H1 (cell line): ENCODE results near the gene SCG5. TPM values are rescaled to one million over a fixed set of nuclear protein-coding genes. Genes with fewer than 3 reads are reported as not detected.
A peak's percentile ranks its signal among the peaks of the same experiment; 100 is the strongest.

Source experiments
- CTCF ChIA-PET: fragments of 300-600 bp; sonication (Branson Sonifier 250); formaldehyde crosslinking; loops from one replicate; lab custom pipeline; 2021; ENCODE audit not compliant: partially characterized antibody; lab: Charles Lee
- POLR2A ChIA-PET: fragments of 300-600 bp; sonication (Branson Sonifier 250); formaldehyde crosslinking; loops from one replicate; lab custom pipeline; 2021; ENCODE audit warnings: inconsistent platforms; ENCODE audit not compliant: partially characterized antibody; lab: Charles Lee
- DNase-seq, 2 experiments: peaks; one replicate each; pipeline versions ENCODE4 v3.0.0 to v3.0.0-alpha.2; 2010 to 2022; ENCODE audit warnings: low spot score in 2 of 2, low read depth in 1 of 2, mixed read lengths in 1 of 2
- FAIRE-seq: peaks from 2 replicates; lab custom pipeline; 2011; peaks lifted over from hg19 to GRCh38; lab: Jason Lieb, UNC
- H2AFZ ChIP-seq: 2 replicates; pipeline ENCODE4 v1.8.1; 2012; ENCODE audit warnings: low read length, inconsistent platforms
- H2AK5ac ChIP-seq: 2 replicates; pipeline ENCODE4 v1.6.1; 2013; ENCODE audit warnings: low read depth, low read length
- H2BK120ac ChIP-seq: replicated peaks from 2 replicates; pipeline ENCODE3; 2013; ENCODE audit warnings: low read depth, low read length, inconsistent platforms
- H2BK12ac ChIP-seq: 2 replicates; pipeline ENCODE4 v1.6.1; 2013; ENCODE audit warnings: low read depth, low read length
- H2BK15ac ChIP-seq: 2 replicates; pipeline ENCODE4 v1.6.1; 2013; ENCODE audit warnings: low read length
- H2BK20ac ChIP-seq: 2 replicates; pipeline ENCODE4 v1.6.1; 2013; ENCODE audit warnings: low read length
- H2BK5ac ChIP-seq: 2 replicates; pipeline ENCODE4 v1.6.1; 2013; ENCODE audit warnings: low read depth, low read length
- H3K14ac ChIP-seq: 2 replicates; pipeline ENCODE4 v1.6.1; 2013; ENCODE audit warnings: inconsistent platforms; ENCODE audit not compliant: insufficient read length
- H3K18ac ChIP-seq: 2 replicates; pipeline ENCODE4 v1.6.1; 2013; ENCODE audit warnings: low read length; ENCODE audit errors: extremely low read depth
- H3K23ac ChIP-seq: 2 replicates; pipeline ENCODE4 v1.6.1; 2013; ENCODE audit warnings: inconsistent platforms; ENCODE audit not compliant: insufficient read length
- H3K23me2 ChIP-seq: 2 replicates; pipeline ENCODE4 v1.6.1; 2013; ENCODE audit warnings: low read depth, low read length
- H3K27ac ChIP-seq: 2 replicates; pipeline ENCODE4 v1.6.1; 2011; ENCODE audit warnings: low read depth, low read length, inconsistent platforms
- H3K27me3 ChIP-seq, 4 experiments: replicated peaks in 1 of 4; 1 replicate in 1 of 4; 2 replicates in 3 of 4; pipeline versions ENCODE4 v1.6.1 to v1.8.1; 2011 to 2013; ENCODE audit warnings: low read length in 3 of 4, mild to moderate bottlenecking in 3 of 4, inconsistent platforms in 2 of 4, mixed read lengths in 2 of 4, moderate library complexity in 1 of 4; ENCODE audit not compliant: control insufficient read depth in 3 of 4, insufficient read depth in 3 of 4; ENCODE audit errors: extremely low read depth in 1 of 4
- H3K36me3 ChIP-seq, 4 experiments: 2 replicates each; pipeline versions ENCODE4 v1.6.1 to v1.8.1; 2011 to 2013; ENCODE audit warnings: mild to moderate bottlenecking in 4 of 4, low read length in 3 of 4, moderate library complexity in 2 of 4, control low read depth in 1 of 4, inconsistent platforms in 1 of 4; ENCODE audit not compliant: insufficient read depth in 4 of 4, control insufficient read depth in 2 of 4
- H3K4ac ChIP-seq: replicated peaks from 2 replicates; pipeline ENCODE3; 2013; ENCODE audit warnings: low read length, low read depth, mixed read lengths, inconsistent platforms; ENCODE audit not compliant: insufficient read length
- H3K4me1 ChIP-seq, 4 experiments: replicated peaks in 1 of 4; 1 replicate in 1 of 4; 2 replicates in 3 of 4; pipeline versions ENCODE4 v1.6.1 to v1.8.1; 2011 to 2013; ENCODE audit warnings: low read length in 3 of 4, inconsistent platforms in 2 of 4, mixed read lengths in 1 of 4; ENCODE audit not compliant: insufficient read depth in 4 of 4, control insufficient read depth in 3 of 4
- H3K4me2 ChIP-seq, 2 experiments: 2 replicates each; pipeline versions ENCODE4 v1.6.1 to v1.8.1; 2011 to 2013; ENCODE audit warnings: low read depth in 2 of 2, low read length in 2 of 2, control low read depth in 1 of 2, inconsistent platforms in 1 of 2, mild to moderate bottlenecking in 1 of 2; ENCODE audit not compliant: insufficient read depth in 1 of 2
- H3K4me3 ChIP-seq, 4 experiments: fragments of 200-600, 300-600 bp in 1 of 4; sonication (generic), shearing (Covaris generic), sonication (Bioruptor Twin) in 1 of 4; 2 replicates each; pipeline versions ENCODE4 v1.5.1 to v1.8.1; 2011 to 2016; ENCODE audit warnings: low read length in 4 of 4, low read depth in 3 of 4, control low read depth in 2 of 4, inconsistent platforms in 2 of 4, mild to moderate bottlenecking in 2 of 4, mixed read lengths in 1 of 4, moderate library complexity in 1 of 4; ENCODE audit not compliant: insufficient read depth in 2 of 4; ENCODE audit errors: extremely low read depth in 1 of 4
- H3K56ac ChIP-seq: replicated peaks from 2 replicates; pipeline ENCODE3; 2013; ENCODE audit warnings: low read depth, mild to moderate bottlenecking, mixed read lengths, low read length, inconsistent platforms; ENCODE audit not compliant: insufficient read length
- H3K79me1 ChIP-seq: 2 replicates; pipeline ENCODE4 v1.6.1; 2013; ENCODE audit warnings: low read depth, low read length, control low read depth
- H3K79me2 ChIP-seq, 2 experiments: 2 replicates each; pipeline versions ENCODE4 v1.6.1 to v1.8.1; 2012 to 2013; ENCODE audit warnings: low read length in 2 of 2, mild to moderate bottlenecking in 2 of 2, inconsistent platforms in 1 of 2; ENCODE audit not compliant: insufficient read depth in 2 of 2, control insufficient read depth in 1 of 2
- H3K9ac ChIP-seq, 4 experiments: replicated peaks in 1 of 4; 1 replicate in 1 of 4; 2 replicates in 3 of 4; pipeline versions ENCODE4 v1.6.1 to v1.8.1; 2011 to 2013; ENCODE audit warnings: low read depth in 3 of 4, low read length in 3 of 4, control low read depth in 2 of 4, mild to moderate bottlenecking in 2 of 4, moderate library complexity in 2 of 4, inconsistent platforms in 1 of 4; ENCODE audit errors: extremely low read depth in 1 of 4
- H3K9me3 ChIP-seq, 2 experiments: 2 replicates each; pipeline versions ENCODE4 v1.6.1 to v1.8.1; 2012 to 2013; ENCODE audit warnings: mild to moderate bottlenecking in 2 of 2, moderate library complexity in 2 of 2, control low read depth in 1 of 2, inconsistent platforms in 1 of 2, low read depth in 1 of 2, low read length in 1 of 2, mixed read lengths in 1 of 2; ENCODE audit not compliant: insufficient read depth in 2 of 2
- H4K20me1 ChIP-seq, 2 experiments: replicated peaks in 1 of 2; 2 replicates each; pipeline versions ENCODE3 to v1.8.1; 2011 to 2013; ENCODE audit warnings: inconsistent platforms in 2 of 2, low read length in 2 of 2, mild to moderate bottlenecking in 1 of 2; ENCODE audit not compliant: insufficient read depth in 2 of 2, control insufficient read depth in 1 of 2
- H4K5ac ChIP-seq: 2 replicates; pipeline ENCODE4 v1.6.1; 2013; ENCODE audit warnings: low read length, low read depth, mixed read lengths, inconsistent platforms; ENCODE audit not compliant: insufficient read length
- H4K8ac ChIP-seq: 2 replicates; pipeline ENCODE4 v1.8.0; 2013; ENCODE audit warnings: mild to moderate bottlenecking, moderate library complexity, low read length, inconsistent platforms; ENCODE audit not compliant: insufficient read depth; ENCODE audit errors: extremely low read depth
- H4K91ac ChIP-seq: replicated peaks from 2 replicates; pipeline ENCODE3; 2013; ENCODE audit warnings: low read length, mixed read lengths, inconsistent platforms; ENCODE audit not compliant: insufficient read length
- JUND ChIP-seq: IDR thresholded peaks from 2 replicates; pipeline ENCODE4 v1.6.1; 2011; ENCODE audit warnings: mild to moderate bottlenecking, improper control_type of control experiment, low read length
- TCF12 ChIP-seq: IDR thresholded peaks from 2 replicates; pipeline ENCODE4 v1.6.1; 2011; ENCODE audit warnings: low read depth, mild to moderate bottlenecking, low read length
- TEAD4 ChIP-seq: IDR thresholded peaks from 2 replicates; pipeline ENCODE4 v1.6.1; 2012; ENCODE audit warnings: low read depth, low read length, inconsistent platforms, mixed read lengths
- YY1 ChIP-seq: IDR thresholded peaks from 2 replicates; pipeline ENCODE4 v1.6.1; 2011; ENCODE audit warnings: low read depth, mild to moderate bottlenecking, low read length
- WGBS, 2 experiments: shearing (Covaris generic) in 1 of 2; methylation state at CpG; one replicate each; pipeline versions ENCODE4 v1.1.6 to v1.1.7; 2013 to 2015; ENCODE audit warnings: low lambda C conversion rate in 2 of 2, mixed read lengths in 2 of 2, inconsistent platforms in 1 of 2, low coverage in 1 of 2, missing lambda C conversion rate in 1 of 2; ENCODE audit not compliant: insufficient replicate concordance in 2 of 2, insufficient coverage in 1 of 2, insufficient read length in 1 of 2; ENCODE audit errors: extremely low coverage in 1 of 2, missing lambda C conversion rate in 1 of 2; 5-methylcytosine and 5-hydroxymethylcytosine counted together
- polyA plus RNA-seq, 7 experiments: library from polyadenylated mRNA; depleted of rRNA in 3 of 7; stranded (reverse) in 5 of 7; unstranded in 2 of 7; fragments of >200 nt in 5 of 7; fragments of 200-250 nt in 2 of 7; gene quantifications; 1 replicate in 5 of 7; 2 replicates in 1 of 7; 4 replicates in 1 of 7; pipeline versions ENCODE4 v1.2.1 to v1.2.3, GENCODE V29; 2011 to 2013; ENCODE audit warnings: missing spikeins in 2 of 7, mixed read lengths in 2 of 7
- total RNA-seq: library from RNA; stranded (reverse); fragmentation: NEBNext Ultra II Directional; extraction: Animal tissue kit (Norgen Biotek cat#: 25700); gene quantifications from 2 replicates; pipeline ENCODE4 v1.2.1, GENCODE V29; 2021
- TF ChIP-seq, protein P1 (sequence below): IDR thresholded peaks from 2 replicates; pipeline ENCODE4 v1.6.1; 2011; ENCODE audit warnings: low read depth, mild to moderate bottlenecking, low read length; ENCODE audit not compliant: insufficient read depth
- TF ChIP-seq, protein P2 (sequence below): IDR thresholded peaks from 2 replicates; pipeline ENCODE4 v1.6.1; 2012; ENCODE audit warnings: inconsistent platforms
- TF ChIP-seq, protein P3 (sequence below): IDR thresholded peaks from 2 replicates; pipeline ENCODE4 v1.6.1; 2012; ENCODE audit warnings: inconsistent platforms

SCG5 gene
- total and polyA plus RNA-seq, 2 of the 8 experiments (the other 6 are each of a cell fraction or from before 2014, with no cell fraction given): 18.7 to 19.9 TPM

DNA sequence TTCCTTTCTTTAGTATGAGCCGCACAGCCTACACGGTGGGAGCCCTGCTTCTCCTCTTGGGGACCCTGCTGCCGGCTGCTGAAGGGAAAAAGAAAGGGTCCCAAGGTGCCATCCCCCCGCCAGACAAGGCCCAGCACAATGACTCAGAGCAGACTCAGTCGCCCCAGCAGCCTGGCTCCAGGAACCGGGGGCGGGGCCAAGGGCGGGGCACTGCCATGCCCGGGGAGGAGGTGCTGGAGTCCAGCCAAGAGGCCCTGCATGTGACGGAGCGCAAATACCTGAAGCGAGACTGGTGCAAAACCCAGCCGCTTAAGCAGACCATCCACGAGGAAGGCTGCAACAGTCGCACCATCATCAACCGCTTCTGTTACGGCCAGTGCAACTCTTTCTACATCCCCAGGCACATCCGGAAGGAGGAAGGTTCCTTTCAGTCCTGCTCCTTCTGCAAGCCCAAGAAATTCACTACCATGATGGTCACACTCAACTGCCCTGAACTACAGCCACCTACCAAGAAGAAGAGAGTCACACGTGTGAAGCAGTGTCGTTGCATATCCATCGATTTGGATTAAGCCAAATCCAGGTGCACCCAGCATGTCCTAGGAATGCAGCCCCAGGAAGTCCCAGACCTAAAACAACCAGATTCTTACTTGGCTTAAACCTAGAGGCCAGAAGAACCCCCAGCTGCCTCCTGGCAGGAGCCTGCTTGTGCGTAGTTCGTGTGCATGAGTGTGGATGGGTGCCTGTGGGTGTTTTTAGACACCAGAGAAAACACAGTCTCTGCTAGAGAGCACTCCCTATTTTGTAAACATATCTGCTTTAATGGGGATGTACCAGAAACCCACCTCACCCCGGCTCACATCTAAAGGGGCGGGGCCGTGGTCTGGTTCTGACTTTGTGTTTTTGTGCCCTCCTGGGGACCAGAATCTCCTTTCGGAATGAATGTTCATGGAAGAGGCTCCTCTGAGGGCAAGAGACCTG, 89.5 kb downstream of the SCG5 start:
- Histone ChIP-seq H3K27ac (no peak overlapping the region), H3K14ac (no peak overlapping the region), H4K8ac (no peak overlapping the region)
- TF ChIP-seq YY1: no peak
- TF ChIP-seq, protein P1, sequence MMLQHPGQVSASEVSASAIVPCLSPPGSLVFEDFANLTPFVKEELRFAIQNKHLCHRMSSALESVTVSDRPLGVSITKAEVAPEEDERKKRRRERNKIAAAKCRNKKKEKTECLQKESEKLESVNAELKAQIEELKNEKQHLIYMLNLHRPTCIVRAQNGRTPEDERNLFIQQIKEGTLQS: no peak
- peak; percentile 39; the same call in 1 of the 2 replicates for TF ChIP-seq JUND
- TF ChIP-seq, protein P2, sequence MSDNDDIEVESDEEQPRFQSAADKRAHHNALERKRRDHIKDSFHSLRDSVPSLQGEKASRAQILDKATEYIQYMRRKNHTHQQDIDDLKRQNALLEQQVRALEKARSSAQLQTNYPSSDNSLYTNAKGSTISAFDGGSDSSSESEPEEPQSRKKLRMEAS: peak; percentile 41; the same call in 1 of the 2 replicates
- peak; percentile 69; the same call in 1 of the 2 replicates for TF ChIP-seq TCF12
- TF ChIP-seq, protein P3, sequence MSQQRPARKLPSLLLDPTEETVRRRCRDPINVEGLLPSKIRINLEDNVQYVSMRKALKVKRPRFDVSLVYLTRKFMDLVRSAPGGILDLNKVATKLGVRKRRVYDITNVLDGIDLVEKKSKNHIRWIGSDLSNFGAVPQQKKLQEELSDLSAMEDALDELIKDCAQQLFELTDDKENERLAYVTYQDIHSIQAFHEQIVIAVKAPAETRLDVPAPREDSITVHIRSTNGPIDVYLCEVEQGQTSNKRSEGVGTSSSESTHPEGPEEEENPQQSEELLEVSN: peak; percentile 24; the same call in 1 of the 2 replicates
- TF ChIP-seq TEAD4: 0 out of 2 replicates have a peak, but pooled peaks have one; percentile 3
- TF ChIP-seq, all 59 proteins: peak for 5
- Histone ChIP-seq H2BK5ac (0 out of 2 replicates have a peak overlapping the region, but pooled peaks have one; percentile 46), H2AFZ (peak overlapping the region; percentile 96), H3K4me1 (peaks cover 0 to 11% (median 6%) of the 10 kb centered on the region in 4 experiments; a peak in 5 of 7 replicates), H3K23ac (no peak overlapping the region), H2AK5ac (no peak overlapping the region), H3K79me2 (no peaks in the 10 kb centered on the region), H3K4me2 (peak overlapping the region; percentile 57 to 66), H3K79me1 (no peaks in the 10 kb centered on the region), H4K91ac (no peak overlapping the region), H3K56ac (no peak overlapping the region), H3K23me2 (peaks cover 2% of the 10 kb centered on the region), H4K20me1 (no peaks in the 10 kb centered on the region), H3K27me3 (no peaks in the 10 kb centered on the region; a peak in 1 of 7 replicates), H4K5ac (no peak overlapping the region), H3K18ac (no peak overlapping the region), H2BK15ac (0 out of 2 replicates have a peak overlapping the region, but pooled peaks have one; percentile 55), H2BK12ac (peak overlapping the region; percentile 86; the same call in 1 of the 2 replicates), H3K9me3 (no peaks in the 10 kb centered on the region), H3K4me3 (no peak overlapping the region), H2BK20ac (peak overlapping the region; percentile 10; the same call in 1 of the 2 replicates), H3K9ac (no peak overlapping the region), H3K4ac (no peak overlapping the region), H3K36me3 (no peaks in the 10 kb centered on the region), H2BK120ac (no peak overlapping the region)
- DNase-seq: peak in 1 of 2 experiments; percentile 85
- CTCF ChIA-PET: no interaction called here
- POLR2A ChIA-PET: no interaction called here
- peak; percentile 69 for FAIRE-seq
- WGBS, 2 experiments: 51% methylated on average over 27 of the region's 27 CpGs; no CpG with 5 or more reads in 1 of the 2 experiments
